GM19467 (cell line): Measurements from ENCODE around the gene TPGS1.
A peak's percentile ranks its signal among the peaks of the same experiment; 100 is the strongest.
"Not testable (repeated sequence)": the region's sequence is repeated elsewhere in the genome, so short reads cannot be mapped to it uniquely, and the experiment has no call there.

Experiments used
- ATAC-seq: cut with Tn5 transposase; IDR thresholded peaks from one replicate; pipeline ENCODE4 v1.9.1; 2021; ENCODE audit warnings: mild to moderate bottlenecking, moderate library complexity; ENCODE audit not compliant: unreplicated experiment

The TPGS1 gene

DNA sequence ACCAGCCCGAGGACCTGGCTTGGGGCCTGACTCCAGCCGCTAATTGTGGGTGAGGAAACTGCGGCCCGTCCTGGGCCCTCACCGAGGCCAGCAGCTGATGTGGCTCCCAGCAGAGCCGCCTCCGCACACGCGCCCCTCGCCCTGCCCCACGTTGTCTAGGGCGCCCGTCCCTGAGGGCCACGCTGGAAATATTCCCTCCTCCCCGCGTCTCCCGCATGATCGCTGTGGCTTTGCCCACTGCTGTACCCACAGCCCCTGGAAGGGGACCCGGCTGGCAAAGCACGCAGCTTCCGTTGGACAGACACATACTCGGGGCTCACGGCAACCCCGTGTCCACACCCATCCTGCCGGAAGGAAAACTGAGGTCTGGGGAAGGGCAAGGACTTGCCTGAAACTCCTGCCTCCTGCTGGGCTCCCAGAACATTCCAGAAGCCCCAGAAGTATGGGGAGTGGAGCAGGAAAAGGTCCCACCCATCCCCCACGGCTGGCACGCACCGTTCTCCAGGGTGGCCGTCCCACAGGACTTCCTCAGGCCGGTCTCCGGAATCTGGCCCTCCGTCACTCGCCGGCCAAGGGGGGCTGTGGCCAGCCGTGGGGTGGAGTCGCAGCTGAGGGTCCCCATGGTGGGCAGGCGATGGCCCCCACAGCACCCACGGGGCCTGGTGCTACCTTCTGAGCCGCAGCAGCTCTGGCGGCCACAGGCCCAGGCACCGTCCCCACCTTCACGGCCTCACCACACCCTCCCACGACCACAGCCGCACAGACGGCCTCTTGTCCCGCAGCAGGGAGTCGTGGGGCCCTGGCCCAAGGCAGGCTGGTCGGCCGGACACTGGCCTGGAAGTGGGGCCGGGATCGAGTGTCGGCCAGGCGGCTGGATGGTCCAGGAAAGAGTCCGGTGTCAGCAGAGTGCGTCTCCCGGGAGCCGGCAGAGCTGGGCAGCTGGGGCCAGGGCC lies 32.9 kb upstream of the TPGS1 start:
- ATAC-seq, result no peak

DNA sequence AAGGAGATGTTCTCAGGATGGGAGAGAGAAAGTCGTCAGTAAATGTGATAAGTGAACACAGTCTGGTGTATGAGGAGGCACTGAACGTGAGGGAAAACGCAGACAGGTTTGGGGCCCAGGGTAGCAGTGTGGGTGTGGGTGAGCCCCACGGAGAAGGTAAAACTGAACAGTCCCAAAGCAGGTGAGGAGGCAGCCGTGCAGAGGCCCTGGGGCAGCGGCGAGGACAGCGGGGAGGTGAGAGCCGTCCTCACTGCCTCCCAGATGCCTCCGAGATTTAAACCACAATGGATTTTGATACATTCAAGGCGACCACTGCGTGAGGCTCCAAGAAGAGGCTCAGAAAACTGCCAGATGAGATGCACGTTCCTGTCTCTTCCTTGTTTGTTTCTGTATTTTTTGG lies 31.9 kb upstream of the TPGS1 start:
- no peak for ATAC-seq

DNA sequence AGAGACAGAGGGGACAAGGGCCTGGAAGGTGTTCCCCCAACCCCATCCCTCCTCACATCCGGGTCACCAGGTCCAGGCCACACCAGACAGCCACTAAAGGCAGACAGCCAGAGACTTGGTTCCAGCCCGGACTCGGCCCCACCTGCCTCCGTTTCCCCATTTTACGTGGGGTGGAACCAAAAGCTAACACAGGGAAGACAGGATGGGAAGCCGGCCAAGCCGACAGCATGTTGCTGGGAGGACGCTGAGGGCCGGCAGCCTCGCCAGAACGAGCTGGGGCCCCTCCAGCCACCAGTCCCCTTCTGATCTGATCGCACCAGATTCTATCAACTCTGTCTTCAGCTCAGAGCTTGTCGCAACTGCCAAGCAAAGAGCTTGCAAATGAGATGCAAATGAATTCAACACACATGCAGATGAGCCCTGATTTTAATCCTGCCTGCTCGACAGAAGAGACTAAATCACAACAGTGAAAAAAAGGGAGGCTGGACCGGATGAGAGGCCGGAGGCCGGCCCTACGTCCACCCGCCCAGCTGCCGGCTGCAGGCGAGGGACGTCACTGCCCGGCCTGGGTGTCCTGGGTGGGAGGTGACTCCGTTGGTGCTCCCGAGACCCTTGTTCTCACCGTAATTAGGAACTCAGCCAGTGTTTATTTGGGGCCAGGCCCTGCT lies 28.9 kb upstream of the TPGS1 start:
- ATAC-seq, result no peak

DNA sequence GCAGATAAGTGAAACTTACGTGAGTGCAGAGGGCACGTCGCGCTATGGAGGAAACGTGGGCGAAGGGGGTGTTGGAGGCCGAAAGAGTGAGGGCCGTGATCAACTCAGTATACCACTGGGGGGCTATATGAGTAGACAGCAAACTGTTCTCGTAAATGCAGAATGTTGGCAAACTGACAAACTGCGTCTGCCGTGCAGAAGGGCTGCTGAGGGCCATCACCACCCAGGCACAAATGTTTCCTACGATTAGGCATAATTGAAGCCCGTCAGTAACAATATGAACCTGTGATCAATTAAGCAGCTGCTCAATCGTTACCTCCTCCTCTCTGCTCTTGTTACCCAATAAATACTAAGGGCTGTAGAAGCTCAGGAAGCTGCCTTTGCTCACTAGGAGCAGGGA lies 28.3 kb upstream of the TPGS1 start:
- no peak for ATAC-seq

DNA sequence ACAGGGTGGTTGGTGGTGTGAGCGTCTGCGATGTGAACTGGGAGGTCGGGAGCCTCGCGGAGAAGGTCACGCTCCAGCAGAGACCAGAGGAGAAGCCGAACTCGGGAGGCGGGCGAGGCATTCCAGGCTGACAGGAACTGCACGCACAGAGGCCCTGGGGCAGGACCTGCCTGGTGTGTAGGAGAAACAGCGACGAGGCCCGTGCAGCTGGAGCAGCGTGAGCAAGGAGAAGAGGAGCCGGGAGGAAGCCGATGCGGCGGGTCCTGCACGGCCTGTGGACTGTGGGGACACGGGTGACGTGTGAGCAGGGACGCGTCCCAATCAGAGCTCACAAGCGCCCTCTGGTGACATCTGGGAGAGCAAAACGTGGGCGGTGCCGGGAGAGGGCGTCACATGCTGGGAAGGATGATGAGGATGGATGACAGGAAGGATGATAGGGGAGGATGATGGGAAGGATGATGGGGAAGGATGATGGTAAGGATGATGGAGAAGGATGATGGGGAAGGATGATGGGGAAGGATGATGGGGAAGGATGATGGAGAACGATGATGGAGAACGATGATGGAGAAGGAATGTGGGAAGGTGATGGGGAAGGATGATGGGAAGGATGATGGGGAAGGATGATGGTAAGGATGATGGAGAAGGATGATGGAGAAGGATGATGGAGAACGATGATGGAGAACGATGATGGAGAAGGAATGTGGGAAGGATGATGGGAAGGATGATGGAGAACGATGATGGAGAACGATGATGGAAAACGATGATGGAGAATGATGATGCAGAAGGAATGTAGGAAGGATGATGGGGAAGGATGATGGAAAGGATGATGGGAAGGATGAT lies 27.1 kb upstream of the TPGS1 start:
- no peak for ATAC-seq

DNA sequence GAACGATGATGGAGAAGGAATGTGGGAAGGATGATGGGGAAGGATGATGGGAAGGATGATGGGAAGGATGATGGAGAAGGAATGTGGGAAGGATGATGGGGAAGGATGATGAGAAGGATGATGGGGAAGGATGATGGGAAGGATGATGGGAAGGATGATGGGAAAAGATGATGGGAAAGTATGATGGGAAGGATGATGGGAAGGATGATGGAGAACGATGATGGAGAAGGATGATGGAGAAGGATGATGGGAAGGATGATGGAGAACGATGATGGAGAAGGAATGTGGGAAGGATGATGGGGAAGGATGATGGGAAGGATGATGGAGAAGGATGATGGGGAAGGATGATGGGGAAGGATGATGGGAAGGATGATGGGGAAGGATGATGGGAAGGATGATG lies 26.2 kb upstream of the TPGS1 start:
- ATAC-seq, result not testable (repeated sequence)

DNA sequence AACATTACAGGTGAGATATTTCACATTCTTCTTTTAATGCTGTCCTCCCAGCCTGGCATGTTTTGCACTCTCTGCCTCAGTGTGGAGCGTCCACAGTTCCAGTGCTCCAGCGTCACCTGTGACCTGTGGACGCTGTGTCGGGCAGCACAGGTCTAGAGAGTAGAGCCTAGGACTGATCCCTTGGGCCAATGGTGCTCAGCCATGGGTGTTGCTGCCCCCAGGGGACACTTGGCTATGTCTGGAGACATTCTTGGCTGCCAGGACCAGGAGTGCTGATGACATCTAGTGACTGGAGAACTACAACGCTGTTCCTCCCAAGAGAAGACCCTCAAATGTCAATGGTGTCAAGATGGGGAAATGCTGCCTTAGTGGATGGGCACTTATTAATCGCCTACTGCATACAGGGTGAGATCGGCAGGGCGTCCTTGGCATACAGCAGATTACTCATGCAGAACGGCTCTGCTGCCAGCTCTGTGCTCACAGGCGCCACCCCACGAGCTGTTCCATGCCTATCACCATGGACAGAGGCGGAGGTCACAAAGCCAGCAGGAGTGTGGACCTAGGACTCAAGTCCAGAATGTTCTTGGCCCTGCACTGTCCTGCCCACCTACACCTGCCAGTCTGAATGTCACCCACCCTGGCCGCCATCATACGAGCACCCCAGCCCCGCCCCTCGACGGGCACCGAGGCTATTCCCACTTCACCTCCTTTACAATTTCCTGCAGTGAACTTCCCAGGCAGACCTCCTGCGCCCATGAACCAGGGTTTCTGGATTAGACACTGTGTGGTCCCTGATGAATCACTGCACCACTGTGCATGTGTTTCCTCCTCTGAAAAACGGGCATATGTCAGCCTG lies 24.9 kb upstream of the TPGS1 start:
- no peak for ATAC-seq

DNA sequence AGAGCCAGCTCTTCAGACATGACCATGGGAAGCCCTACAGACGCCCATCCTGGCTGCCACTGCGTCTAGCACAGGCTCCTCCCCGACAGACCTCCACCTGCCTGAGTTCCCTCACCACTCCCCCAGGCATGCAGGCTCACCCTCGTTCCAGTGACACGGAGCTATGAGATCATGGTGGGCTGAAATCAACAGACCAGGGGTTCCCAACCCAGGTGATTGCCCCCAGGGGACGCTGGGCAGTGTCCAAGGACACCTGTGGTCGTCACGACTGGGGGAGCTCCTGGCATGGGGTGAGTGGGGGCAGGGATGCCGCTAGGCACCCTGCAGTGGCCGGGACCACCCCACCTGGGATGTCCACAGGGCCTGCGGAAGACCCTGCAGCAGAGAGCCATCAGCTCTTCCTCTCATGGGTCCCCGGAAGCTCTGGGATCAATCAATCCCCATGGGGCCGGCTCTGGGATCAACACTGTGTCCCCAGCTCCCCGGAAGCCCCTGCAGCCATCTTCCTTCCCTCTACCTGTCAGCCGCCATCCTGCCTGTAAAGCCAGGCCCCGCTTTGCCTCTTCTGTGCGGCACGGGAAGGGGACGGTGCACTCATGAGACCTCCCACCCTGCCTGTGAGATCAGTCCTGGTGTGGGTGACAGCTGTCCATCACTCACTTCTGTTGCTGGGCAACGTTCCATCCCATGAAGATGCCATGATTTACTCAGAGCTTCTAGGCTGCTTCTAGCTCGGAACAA lies 23.8 kb upstream of the TPGS1 start:
- no peak for ATAC-seq

DNA sequence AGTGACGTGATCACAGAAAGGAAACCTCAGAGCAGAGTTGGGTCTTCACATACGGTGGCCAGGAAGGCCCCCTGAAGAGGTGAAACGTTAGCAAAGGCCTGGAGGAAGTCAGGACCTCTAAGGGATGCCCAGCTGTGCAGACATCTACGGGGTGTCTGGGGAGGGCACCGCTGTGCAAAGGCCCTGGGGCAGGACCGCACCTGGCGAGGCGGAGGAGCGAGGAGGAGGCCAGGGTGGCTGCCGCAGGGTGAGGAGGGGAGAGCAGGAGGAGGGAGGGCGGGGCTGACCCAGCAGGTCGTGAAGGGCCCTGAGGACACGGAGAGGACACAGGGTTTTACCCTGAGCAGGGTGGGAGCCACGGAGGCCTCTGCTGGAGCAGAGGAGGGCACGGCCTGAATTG lies 22.8 kb upstream of the TPGS1 start:
- ATAC-seq, result no peak

DNA sequence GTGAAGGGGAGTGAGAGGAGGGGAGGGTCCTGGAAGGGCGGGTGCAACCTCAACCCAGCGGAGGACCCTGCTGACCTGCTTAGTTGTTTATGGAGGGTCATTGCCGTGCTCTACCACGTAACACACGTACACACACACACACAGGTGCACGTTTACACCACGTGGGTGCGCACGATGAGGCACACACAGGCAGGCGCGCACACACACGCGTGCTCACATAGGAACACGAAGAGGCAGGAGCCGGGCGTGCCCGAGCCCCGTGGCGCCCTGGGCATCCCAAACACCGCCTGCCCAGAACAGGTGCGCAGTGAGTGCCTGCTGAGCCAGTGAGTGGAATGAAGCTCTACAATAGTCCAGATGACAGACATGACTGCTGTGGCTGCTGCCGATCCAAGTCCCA lies 22.2 kb upstream of the TPGS1 start:
- ATAC-seq, result no peak

DNA sequence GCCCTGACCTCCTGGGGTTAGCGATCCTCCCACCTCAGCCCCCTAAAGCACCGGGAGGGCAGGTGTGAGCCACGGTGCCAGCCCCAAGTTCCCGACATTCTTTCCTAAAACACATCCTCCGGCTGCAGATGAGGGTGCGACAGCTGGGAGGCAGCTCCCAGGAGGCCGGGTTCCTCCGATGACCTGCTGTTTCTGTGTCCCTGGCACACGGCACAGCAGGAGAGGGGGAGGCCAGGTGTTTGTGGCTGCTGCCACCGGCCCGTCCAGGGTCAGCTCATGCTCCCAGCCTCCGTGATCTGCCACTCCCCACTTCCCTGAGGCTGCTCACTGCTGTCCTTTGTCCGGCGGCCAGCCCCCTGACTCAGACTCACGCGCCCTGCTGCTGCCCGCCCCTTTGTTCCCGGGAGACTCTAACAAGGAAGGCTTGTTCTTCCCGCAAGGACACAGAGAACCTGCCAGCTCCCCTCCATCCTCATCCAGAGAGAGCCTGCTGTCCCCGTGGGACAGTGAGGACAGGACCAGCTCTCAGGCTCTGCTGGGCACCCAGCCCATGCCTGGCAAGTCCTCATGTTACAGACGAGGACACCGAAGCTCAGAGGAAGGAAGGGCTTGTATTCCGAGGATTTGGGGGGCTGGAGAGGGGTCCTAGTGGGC lies 21.6 kb upstream of the TPGS1 start:
- ATAC-seq, result no peak

DNA sequence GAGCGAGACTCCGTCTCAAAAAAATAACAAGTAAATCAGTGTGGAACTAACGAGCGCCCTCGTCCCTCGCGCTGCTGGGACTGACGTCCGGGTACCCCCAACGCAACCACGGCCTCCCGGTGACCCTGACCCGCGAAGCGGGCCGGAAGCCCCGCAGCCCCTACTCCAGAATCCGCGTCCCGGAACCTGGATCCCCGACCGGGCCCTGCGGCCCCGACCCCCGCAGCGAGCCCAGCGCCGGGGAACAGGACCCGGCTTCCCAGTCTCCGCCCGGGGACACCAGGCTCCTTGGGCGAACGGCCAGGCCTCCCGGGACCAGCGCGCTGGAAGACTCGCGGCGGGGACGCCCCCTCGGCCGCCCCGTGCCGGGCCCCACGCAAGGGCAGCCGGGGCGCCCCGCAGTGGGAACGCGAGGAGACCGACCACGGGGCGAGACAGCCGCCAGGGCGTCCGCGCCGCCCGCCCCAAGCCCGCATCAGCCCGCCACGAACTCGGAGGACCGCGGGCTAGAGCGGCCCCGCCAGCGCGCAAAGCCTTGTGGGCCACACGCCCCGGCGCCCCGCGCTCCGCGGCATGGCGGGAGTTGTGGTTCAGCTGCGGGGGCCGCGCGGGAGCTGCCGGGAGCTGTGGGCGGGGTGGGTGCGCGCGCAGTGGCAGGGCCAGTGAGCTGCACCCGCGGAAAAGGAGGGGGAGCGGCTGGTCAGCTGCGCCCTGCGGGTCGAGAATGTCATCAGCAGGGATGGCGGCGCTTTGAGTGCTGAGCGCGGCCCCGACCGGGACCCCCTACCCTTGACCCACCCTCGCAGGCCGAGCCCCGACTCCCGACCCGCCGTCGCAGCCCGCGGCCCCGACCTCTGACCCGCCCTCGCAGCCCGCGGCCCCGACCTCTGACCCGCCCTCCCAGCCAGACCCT lies 18.5 kb upstream of the TPGS1 start:
- peak; percentile 65 for ATAC-seq

DNA sequence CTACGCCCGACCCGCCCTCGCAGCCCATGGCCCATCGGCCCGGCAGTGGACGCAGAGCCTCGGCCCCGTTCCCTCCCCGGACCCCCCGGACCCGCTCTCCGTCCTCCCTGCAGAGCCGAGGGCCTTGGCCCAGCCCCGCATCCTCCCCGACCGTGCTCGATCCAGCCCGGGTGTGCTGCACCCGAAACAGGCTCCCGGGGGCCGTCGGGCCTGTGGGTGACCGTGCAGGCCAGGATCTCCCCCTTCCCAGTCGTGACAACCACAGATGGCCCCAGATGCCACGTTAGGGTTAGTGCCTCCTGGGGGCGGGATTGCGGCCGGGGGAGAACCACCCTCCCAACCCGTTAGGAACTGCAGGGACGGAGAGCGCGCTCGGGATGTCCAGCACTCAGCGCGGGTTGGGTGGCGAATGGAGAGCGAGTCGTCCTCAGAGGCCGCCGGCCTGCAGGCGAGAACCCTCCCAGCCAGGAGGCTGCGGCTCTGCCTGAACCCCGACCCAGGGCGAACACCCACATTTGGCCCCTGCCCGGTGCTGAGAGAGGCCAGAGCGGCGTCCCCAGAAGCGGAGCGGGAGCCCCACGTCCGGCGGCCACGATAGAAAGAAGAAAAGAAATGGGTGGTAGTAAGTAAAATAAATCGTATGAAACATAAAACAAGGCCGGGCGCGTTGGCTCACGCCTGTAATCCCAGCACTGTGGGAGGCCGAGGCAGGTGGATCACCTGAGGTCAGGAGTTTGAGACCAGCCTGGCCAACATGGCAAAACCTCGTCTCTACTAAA lies 17.7 kb upstream of the TPGS1 start:
- peak; percentile 2 for ATAC-seq

DNA sequence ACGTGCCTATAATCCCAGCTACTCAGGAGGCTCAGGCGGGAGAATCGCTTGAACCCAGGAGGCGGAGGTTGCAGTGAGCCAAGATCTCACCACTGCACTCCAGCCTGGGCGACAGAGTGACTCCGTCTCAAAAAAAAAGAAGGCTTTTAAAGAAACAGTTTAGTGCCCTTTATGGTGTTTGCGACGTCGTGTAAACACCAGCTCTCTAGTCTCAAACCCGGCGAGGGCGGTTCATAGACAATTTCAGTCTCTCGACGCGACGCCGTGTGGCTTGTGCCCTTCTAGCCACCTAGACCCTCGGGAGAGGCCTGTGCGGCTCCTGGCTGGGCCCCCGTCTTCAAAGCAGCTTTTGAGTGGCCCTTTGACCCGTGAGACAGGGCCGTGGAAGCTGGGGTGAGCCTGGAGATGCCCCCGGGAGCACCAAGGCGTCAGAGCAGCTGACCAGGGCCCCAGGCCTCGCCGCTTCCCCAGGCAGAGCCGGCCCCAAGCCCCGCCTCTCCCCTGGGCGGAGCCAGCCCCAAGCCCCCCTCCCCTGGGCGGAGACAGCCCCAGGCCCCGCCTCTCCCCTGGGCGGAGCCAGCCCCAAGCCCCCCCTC lies 16.1 kb upstream of the TPGS1 start:
- no peak for ATAC-seq

DNA sequence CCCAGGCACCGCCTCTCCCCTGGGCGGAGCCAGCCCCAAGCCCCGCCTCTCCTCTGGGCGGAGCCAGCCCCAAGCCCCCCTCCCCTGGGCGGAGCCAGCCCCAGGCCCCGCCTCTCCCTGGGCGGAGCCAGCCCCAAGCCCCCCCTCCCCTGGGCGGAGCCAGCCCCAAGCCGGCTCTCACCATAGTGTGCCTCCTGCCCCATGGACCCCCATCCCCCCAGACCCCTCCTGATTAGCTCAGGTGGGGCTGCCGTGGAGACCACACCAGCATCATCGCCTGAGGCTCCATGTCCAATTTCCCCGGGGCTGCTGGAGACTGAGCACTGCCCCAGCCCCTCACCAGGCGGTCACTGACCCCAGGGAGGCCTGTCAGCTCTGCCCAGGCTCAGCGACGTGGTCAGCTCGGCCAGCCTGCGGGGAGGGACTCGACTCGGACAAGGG lies 15.2 kb upstream of the TPGS1 start:
- ATAC-seq, result no peak

DNA sequence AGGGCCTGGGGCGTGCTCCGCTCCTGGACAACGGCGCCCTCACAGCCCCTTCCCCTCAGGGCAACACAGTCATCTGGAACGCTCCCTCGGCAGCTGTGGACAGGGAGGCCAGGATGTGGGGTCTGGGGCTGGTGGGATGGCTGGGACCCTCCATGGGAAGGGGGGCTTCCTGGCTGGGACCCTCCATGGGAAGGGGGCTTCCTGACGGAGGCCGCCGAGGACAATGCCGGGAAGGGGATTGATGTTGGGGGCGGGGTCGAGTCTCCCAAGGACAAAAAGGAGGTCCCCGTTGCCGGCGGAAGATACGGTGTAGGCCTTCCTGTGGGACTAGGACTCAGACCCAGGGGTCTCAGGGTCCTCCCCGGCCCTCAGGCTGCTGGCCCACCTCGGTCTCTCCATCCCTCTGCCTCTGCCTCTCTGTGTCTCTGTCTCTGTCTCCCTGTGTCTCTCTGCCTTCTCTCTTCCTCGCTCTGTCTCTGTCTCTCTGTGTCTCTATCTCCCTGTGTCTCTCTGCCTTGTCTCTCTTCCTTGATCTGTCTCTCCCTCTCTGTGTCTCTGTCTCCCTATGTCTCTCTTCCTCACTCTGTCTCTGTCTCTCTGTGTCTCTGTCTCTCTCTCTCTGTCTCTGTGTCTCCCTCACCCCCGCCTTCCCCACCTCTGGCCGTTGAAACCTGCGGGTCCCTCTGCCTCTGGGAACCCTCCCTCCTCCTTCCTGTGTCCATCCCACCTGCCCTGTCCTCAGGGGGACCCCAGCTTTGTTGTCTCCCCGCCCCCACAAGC lies 13.7 kb upstream of the TPGS1 start:
- ATAC-seq, result no peak
